ENCODE data around the gene DNAJC22. TPM values are rescaled to one million over a fixed set of nuclear protein-coding genes. Genes with fewer than 3 reads are reported as not detected.
A peak's percentile ranks its signal among the peaks of the same experiment; 100 is the strongest.

The DNAJC22 gene
- total RNA-seq, 1 donor from 2014 or later: 0.08 TPM

GRCh38 chr12:49328816-49329215, 17.9 kb upstream of the DNAJC22 start:
- no peak for DNase-seq
- no peak overlapping the region for H3K4me3 ChIP-seq
- no peak overlapping the region for H3K27ac ChIP-seq (replicated peaks)
- TF ChIP-seq CTCF (IDR thresholded peaks at IDR 0.05; ENCODE audit: borderline replicate concordance): no peak
- no peaks in the 10 kb centered on the region for H3K9me3 ChIP-seq (replicated peaks)
- intact Hi-C loops (cut with micrococcal nuclease): no loop called here
- H3K36me3 ChIP-seq: no peaks in the 10 kb centered on the region
- H3K4me1 ChIP-seq: peaks cover 9% of the 10 kb centered on the region
- H3K27me3 ChIP-seq (ENCODE audit: low read depth): peaks cover 44% of the 10 kb centered on the region

- Histone ChIP-seq H3K27ac (replicated peaks) (no peak overlapping the region), H3K4me1 (peaks cover 9% of the 10 kb centered on the region), H3K9me3 (replicated peaks) (no peaks in the 10 kb centered on the region), H3K27me3 (ENCODE audit: low read depth) (peaks cover 57% of the 10 kb centered on the region), H3K4me3 (no peak overlapping the region), H3K36me3 (no peaks in the 10 kb centered on the region)
- intact Hi-C loops (cut with micrococcal nuclease): no loop called here
- DNase-seq: no peak
- TF ChIP-seq CTCF (IDR thresholded peaks at IDR 0.05; ENCODE audit: borderline replicate concordance): no peak
Measured at GRCh38 chr12:49330032-49330619, 16.6 kb upstream of the DNAJC22 start.

- no peak for TF ChIP-seq CTCF (IDR thresholded peaks at IDR 0.05; ENCODE audit: borderline replicate concordance)
- Histone ChIP-seq H3K27ac (replicated peaks) (no peak overlapping the region), H3K4me1 (peaks cover 9% of the 10 kb centered on the region), H3K4me3 (no peak overlapping the region), H3K9me3 (replicated peaks) (no peaks in the 10 kb centered on the region), H3K27me3 (ENCODE audit: low read depth) (peaks cover 64% of the 10 kb centered on the region), H3K36me3 (no peaks in the 10 kb centered on the region)
- intact Hi-C loops (cut with micrococcal nuclease): no loop called here
- DNase-seq: no peak
Measured at GRCh38 chr12:49330631-49331379, 15.9 kb upstream of the DNAJC22 start.

- peak; percentile 57 for DNase-seq
- Histone ChIP-seq H3K9me3 (replicated peaks) (no peaks in the 10 kb centered on the region), H3K27ac (replicated peaks) (no peak overlapping the region), H3K27me3 (ENCODE audit: low read depth) (peaks cover 72% of the 10 kb centered on the region), H3K36me3 (no peaks in the 10 kb centered on the region), H3K4me3 (no peak overlapping the region), H3K4me1 (peaks cover 12% of the 10 kb centered on the region)
- peak; percentile 84 for TF ChIP-seq CTCF (IDR thresholded peaks at IDR 0.05; ENCODE audit: borderline replicate concordance)
- intact Hi-C loops (cut with micrococcal nuclease): no loop called here
Measured at GRCh38 chr12:49331380-49332222, 15.1 kb upstream of the DNAJC22 start.

- Histone ChIP-seq H3K9me3 (replicated peaks) (no peaks in the 10 kb centered on the region), H3K4me3 (no peak overlapping the region), H3K36me3 (no peaks in the 10 kb centered on the region), H3K4me1 (peaks cover 20% of the 10 kb centered on the region), H3K27me3 (ENCODE audit: low read depth) (peaks cover 80% of the 10 kb centered on the region), H3K27ac (replicated peaks) (no peak overlapping the region)
- no peak for TF ChIP-seq CTCF (IDR thresholded peaks at IDR 0.05; ENCODE audit: borderline replicate concordance)
- DNase-seq: no peak
- intact Hi-C loops (cut with micrococcal nuclease): no loop called here
Measured at GRCh38 chr12:49332441-49332861, 14.2 kb upstream of the DNAJC22 start.

All from left ventricle myocardium inferior (tissue), 1 donor.